Caco-2 (cell line): Measurements from ENCODE around the gene LGALS3BP. TPM values are rescaled to one million over a fixed set of nuclear protein-coding genes. Genes with fewer than 3 reads are reported as not detected.

ENCODE experiments used
- BruUV-seq: library from RNA; stranded (reverse); fragments of 400-500 nt; replicated peaks from 2 replicates; lab custom pipeline; 2021; lab: Mats Ljungman, UMichigan
- CTCF ChIA-PET: fragments of 300-600 bp; sonication (Branson Sonifier 250); formaldehyde crosslinking; loops from one replicate; lab custom pipeline; 2022; ENCODE audit warnings: antibody characterized with exemption; lab: Charles Lee
- POLR2A ChIA-PET: fragments of 300-600 bp; sonication (Branson Sonifier 250); formaldehyde crosslinking; loops from one replicate; lab custom pipeline; 2022; ENCODE audit warnings: antibody characterized with exemption; lab: Charles Lee
- DNase-seq, 2 experiments: peaks; one replicate each; pipeline versions ENCODE4 v3.0.0 to v3.0.0-alpha.2; 2020 to 2022
- H3K27me3 ChIP-seq: replicated peaks from 2 replicates; pipeline ENCODE4 v1.6.0; 2011; ENCODE audit warnings: low read length; ENCODE audit not compliant: control insufficient read depth, insufficient read depth
- H3K36me3 ChIP-seq: 2 replicates; pipeline ENCODE4 v1.5.1; 2011; ENCODE audit warnings: low read length; ENCODE audit not compliant: control insufficient read depth, insufficient read depth
- H3K4me1 ChIP-seq: fragments of 250-450 bp; sonication (Bioruptor Pico); 2 replicates; pipeline ENCODE4 v1.5.1; 2020; ENCODE audit warnings: mild to moderate bottlenecking
- H3K4me3 ChIP-seq: 2 replicates; pipeline ENCODE4 v1.5.1; 2011; ENCODE audit warnings: low read depth, mild to moderate bottlenecking, control low read depth, low read length
- H3K9me3 ChIP-seq: fragments of 250-450 bp; sonication (Bioruptor Pico); 2 replicates; pipeline ENCODE4 v1.5.1; 2020; ENCODE audit warnings: mild to moderate bottlenecking, moderate library complexity
- H3K27ac Mint-ChIP-seq: one replicate; pipeline ENCODE4 v1.8.0; 2022; ENCODE audit warnings: mixed read lengths; ENCODE audit not compliant: unreplicated experiment
- H3K27me3 Mint-ChIP-seq: one replicate; pipeline ENCODE4 v1.8.0; 2022; ENCODE audit warnings: mixed read lengths; ENCODE audit not compliant: insufficient read depth, unreplicated experiment
- H3K36me3 Mint-ChIP-seq: one replicate; pipeline ENCODE4 v1.8.0; 2022; ENCODE audit warnings: mild to moderate bottlenecking, mixed read lengths; ENCODE audit not compliant: insufficient read depth, unreplicated experiment
- H3K4me1 Mint-ChIP-seq: one replicate; pipeline ENCODE4 v1.8.0; 2022; ENCODE audit warnings: low read depth, mixed read lengths; ENCODE audit not compliant: unreplicated experiment
- H3K4me3 Mint-ChIP-seq: one replicate; pipeline ENCODE4 v1.8.0; 2022; ENCODE audit warnings: mild to moderate bottlenecking, moderate library complexity, mixed read lengths; ENCODE audit not compliant: unreplicated experiment
- H3K9me3 Mint-ChIP-seq: one replicate; pipeline ENCODE4 v1.8.0; 2022; ENCODE audit warnings: mixed read lengths; ENCODE audit not compliant: unreplicated experiment
- intact Hi-C: fragments of 100-400 bp; cut with micrococcal nuclease; formaldehyde crosslinking; loops from one replicate; pipeline ENCODE4 v1.10.0; 2022; ENCODE audit not compliant: unreplicated experiment
- total RNA-seq: library from RNA; stranded (reverse); gene quantifications from 2 replicates; pipeline ENCODE4 v1.2.3, GENCODE V29; 2022
- TF ChIP-seq, protein P1 (sequence below), 2 experiments: fragments of 200-600 bp in 1 of 2; IDR thresholded peaks; 1 replicate in 1 of 2; 2 replicates in 1 of 2; pipeline versions ENCODE4 v1.5.1 to v1.8.0; 2011 to 2022; ENCODE audit warnings: antibody characterized with exemption in 1 of 2, control low read depth in 1 of 2, inconsistent platforms in 1 of 2, low read depth in 1 of 2, low read length in 1 of 2, mild to moderate bottlenecking in 1 of 2, moderate library complexity in 1 of 2; ENCODE audit not compliant: insufficient read depth in 1 of 2, severe bottlenecking in 1 of 2, unreplicated experiment in 1 of 2

Gene LGALS3BP
- total RNA-seq, 1 experiment from 2014 or later, result 65.4 TPM

DNA sequence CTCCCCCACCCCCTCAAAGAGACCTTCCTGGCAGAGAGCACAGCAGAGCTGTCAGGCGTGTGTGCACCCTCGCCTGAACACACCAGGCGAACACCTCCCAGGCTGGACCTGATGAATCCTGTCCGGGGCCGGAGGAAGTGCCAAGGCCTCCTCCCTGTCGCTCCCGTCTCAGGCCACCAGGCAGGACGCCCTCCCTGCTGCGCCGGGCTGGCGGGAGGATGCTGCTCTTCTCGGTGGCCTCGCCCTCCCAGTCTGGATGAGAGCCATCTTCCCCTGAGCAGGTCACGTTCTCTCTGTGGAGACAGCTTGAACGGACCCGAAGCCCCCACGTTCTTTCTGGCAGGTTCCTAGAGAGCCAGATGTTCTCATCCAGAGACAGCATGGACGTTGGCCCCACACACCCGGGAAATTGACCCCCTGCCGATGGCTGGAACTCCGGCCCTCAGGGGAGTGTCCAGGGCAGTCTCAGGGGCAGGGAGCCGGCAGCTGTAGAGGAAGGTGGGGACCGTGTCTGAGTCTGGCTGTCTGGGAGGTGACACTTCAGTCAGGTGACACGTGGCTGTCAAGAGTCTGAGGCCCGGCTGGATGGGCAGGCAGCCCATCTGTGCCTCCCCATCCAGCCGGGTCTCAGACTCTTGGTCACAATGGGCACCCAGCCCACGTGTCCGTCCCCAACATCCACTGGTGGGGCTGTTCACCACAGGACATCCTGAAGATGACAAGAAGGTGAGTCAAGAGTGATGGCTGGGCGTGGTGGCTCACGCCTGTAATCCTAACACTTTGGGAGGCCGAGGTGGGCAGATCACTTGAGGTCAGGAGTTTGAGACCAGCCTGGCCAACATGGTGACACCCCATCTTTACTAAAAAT lies 49.6 kb downstream of the LGALS3BP start:
- peaks cover 3% of the 10 kb centered on the region for H3K27me3 Mint-ChIP-seq
- Histone ChIP-seq H3K27me3 (no peaks in the 10 kb centered on the region), H3K36me3 (no peaks in the 10 kb centered on the region), H3K9me3 (no peaks in the 10 kb centered on the region), H3K4me3 (no peak overlapping the region), H3K4me1 (peaks cover 22% of the 10 kb centered on the region)
- intact Hi-C loops, result no loop called here
- no peaks in the 10 kb centered on the region for H3K9me3 Mint-ChIP-seq
- no peaks in the 10 kb centered on the region for H3K36me3 Mint-ChIP-seq
- POLR2A ChIA-PET, result no interaction called here
- no peak overlapping the region for H3K4me3 Mint-ChIP-seq
- DNase-seq, result no peak
- CTCF ChIA-PET, result no interaction called here
- H3K27ac Mint-ChIP-seq, result no peak overlapping the region
- peaks cover 24% of the 10 kb centered on the region for H3K4me1 Mint-ChIP-seq
- TF ChIP-seq, protein P1, sequence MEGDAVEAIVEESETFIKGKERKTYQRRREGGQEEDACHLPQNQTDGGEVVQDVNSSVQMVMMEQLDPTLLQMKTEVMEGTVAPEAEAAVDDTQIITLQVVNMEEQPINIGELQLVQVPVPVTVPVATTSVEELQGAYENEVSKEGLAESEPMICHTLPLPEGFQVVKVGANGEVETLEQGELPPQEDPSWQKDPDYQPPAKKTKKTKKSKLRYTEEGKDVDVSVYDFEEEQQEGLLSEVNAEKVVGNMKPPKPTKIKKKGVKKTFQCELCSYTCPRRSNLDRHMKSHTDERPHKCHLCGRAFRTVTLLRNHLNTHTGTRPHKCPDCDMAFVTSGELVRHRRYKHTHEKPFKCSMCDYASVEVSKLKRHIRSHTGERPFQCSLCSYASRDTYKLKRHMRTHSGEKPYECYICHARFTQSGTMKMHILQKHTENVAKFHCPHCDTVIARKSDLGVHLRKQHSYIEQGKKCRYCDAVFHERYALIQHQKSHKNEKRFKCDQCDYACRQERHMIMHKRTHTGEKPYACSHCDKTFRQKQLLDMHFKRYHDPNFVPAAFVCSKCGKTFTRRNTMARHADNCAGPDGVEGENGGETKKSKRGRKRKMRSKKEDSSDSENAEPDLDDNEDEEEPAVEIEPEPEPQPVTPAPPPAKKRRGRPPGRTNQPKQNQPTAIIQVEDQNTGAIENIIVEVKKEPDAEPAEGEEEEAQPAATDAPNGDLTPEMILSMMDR (IDR thresholded peaks at IDR 0.05; ENCODE audit: insufficient read depth in 1 of 2, low read depth in 1 of 2, low read length in 1 of 2, severe bottlenecking in 1 of 2, unreplicated experiment in 1 of 2), result no peak
- BruUV-seq, result no TSS peak

DNA sequence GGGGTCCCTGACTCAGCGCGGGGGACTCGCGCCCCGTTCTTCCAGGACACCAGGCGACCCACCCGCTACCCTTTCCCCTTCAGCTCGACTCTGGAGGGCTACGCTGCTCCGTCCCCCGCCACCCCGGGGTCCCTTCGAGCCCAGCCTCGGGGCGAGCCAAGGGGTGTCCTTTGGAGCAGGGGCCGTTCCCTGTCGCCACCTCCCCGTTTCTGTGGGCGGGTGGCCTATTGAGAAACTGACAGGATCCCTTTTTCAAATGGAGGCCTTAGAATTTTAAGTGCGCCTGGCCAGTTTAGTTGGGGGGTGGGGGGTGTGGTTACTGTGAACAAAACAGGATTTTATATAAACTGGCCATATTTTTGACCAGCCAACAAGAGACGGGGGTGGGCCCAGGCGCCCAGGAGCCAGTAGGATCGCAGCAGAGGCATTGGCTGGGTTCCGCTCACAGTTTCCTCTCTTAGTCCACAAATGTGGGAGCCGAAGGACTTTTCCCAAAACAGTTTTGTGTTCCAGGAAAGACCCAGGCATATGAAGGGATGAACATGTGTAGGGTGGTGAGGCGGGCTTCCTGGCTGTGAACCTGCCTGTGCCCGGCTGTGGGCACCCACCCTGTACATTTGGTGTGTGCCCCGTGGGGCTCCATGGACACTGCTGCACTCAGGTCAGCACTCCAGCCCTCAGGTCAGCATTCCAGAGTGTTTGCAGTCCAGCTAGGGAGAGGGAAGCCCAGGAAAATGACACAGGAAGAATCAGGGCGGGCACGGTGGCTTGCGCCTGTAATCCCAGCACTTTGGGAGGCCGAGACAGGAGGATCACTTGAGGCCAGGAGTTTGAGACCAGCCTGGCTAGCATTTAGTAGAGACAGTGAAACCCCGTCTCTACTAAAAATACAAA lies 53.8 kb downstream of the LGALS3BP start:
- BruUV-seq, result no TSS peak
- no peaks in the 10 kb centered on the region for H3K27me3 ChIP-seq
- peaks cover 16% of the 10 kb centered on the region for H3K4me1 ChIP-seq
- no peaks in the 10 kb centered on the region for H3K9me3 Mint-ChIP-seq
- POLR2A ChIA-PET, result no interaction called here
- no peak for DNase-seq
- intact Hi-C loops, result loop anchor here (2.0 kb wide), 1 partner anchor 43 kb away; no protein-coding TSS in a partner anchor
- TF ChIP-seq, protein P1 (IDR thresholded peaks at IDR 0.05; ENCODE audit: insufficient read depth in 1 of 2, low read depth in 1 of 2, low read length in 1 of 2, severe bottlenecking in 1 of 2, unreplicated experiment in 1 of 2), result no peak
- peak overlapping the region; percentile 90 for H3K4me3 Mint-ChIP-seq
- peak overlapping the region; percentile 80 for H3K4me3 ChIP-seq
- H3K36me3 Mint-ChIP-seq, result peaks cover 21% of the 10 kb centered on the region
- H3K4me1 Mint-ChIP-seq, result peaks cover 16% of the 10 kb centered on the region
- peaks cover 2% of the 10 kb centered on the region; the same call in 1 of the 2 replicates for H3K36me3 ChIP-seq
- CTCF ChIA-PET, result no interaction called here
- no peak overlapping the region for H3K27ac Mint-ChIP-seq
- peaks cover 3% of the 10 kb centered on the region for H3K27me3 Mint-ChIP-seq
- no peaks in the 10 kb centered on the region for H3K9me3 ChIP-seq

- Mint-ChIP-seq H3K27ac (peak within 1 kb of the TSS; percentile 39), H3K36me3 (peaks cover 27% of the 10 kb centered on the region), H3K9me3 (no peaks in the 10 kb centered on the region), H3K27me3 (peaks cover 3% of the 10 kb centered on the region), H3K4me3 (peak within 1 kb of the TSS; percentile 90), H3K4me1 (peaks cover 23% of the 10 kb centered on the region)
- POLR2A ChIA-PET, result no interaction called here
- TF ChIP-seq, protein P1 (IDR thresholded peaks at IDR 0.05; ENCODE audit: insufficient read depth in 1 of 2, low read depth in 1 of 2, low read length in 1 of 2, severe bottlenecking in 1 of 2, unreplicated experiment in 1 of 2), result peak; percentile 35 to 62
- Histone ChIP-seq H3K4me3 (peak within 1 kb of the TSS; percentile 80), H3K27me3 (no peaks in the 10 kb centered on the region), H3K9me3 (no peaks in the 10 kb centered on the region), H3K36me3 (peaks cover 2% of the 10 kb centered on the region; the same call in 1 of the 2 replicates), H3K4me1 (peaks cover 23% of the 10 kb centered on the region)
- intact Hi-C loops, result loop anchor here (2.0 kb wide), 1 partner anchor 42 kb away; no protein-coding TSS in a partner anchor
- DNase-seq, result peak; percentile 88 to 91
- CTCF ChIA-PET, result no interaction called here
- BruUV-seq, result no TSS peak
Measured at GRCh38 chr17:78925234-78925633, 54.5 kb downstream of the LGALS3BP start, which contains the start of gene TIMP2. Gene TIMP2 (minus strand): TSS chr17:78925387. CDS start chr17:78925088, 299 bp downstream.
